ENCODE data around the gene ATG10. TPM values are rescaled to one million over a fixed set of nuclear protein-coding genes. Genes with fewer than 3 reads are reported as not detected.

ATG10 gene
- total and polyA plus RNA-seq, 2 donors: 10.4 to 12.7 TPM

GRCh38 chr5:82074950-82075349 lies 103.1 kb downstream of the ATG10 start:
- Histone ChIP-seq H3K27ac (ENCODE audit: low read depth in 1 of 2, low read length in 1 of 2) (no peak overlapping the region), H3K4me1 (ENCODE audit: control insufficient read depth in 2 of 2, insufficient read depth in 2 of 2, low read length in 2 of 2) (no peaks in the 10 kb centered on the region), H3K27me3 (ENCODE audit: control insufficient read depth in 2 of 2, insufficient read depth in 1 of 2, low read length in 1 of 2) (no peaks in the 10 kb centered on the region), H3K4me3 (ENCODE audit: low read length in 2 of 2) (no peak overlapping the region), H3K9me3 (ENCODE audit: control insufficient read depth in 2 of 2, insufficient read depth in 1 of 2, low read length in 1 of 2) (no peaks in the 10 kb centered on the region), H3K36me3 (ENCODE audit: control insufficient read depth in 2 of 2, insufficient read depth in 2 of 2, low read length in 1 of 2) (peaks cover 0 to 5% of the 10 kb centered on the region in 2 donors)
- WGBS: 94% methylated on average over 2 of the region's 2 CpGs
- DNase-seq (ENCODE audit: low read depth in 6 of 9, low spot score in 9 of 9): no peak

- Histone ChIP-seq H3K4me1 (ENCODE audit: control insufficient read depth in 2 of 2, insufficient read depth in 2 of 2, low read length in 2 of 2) (no peaks in the 10 kb centered on the region), H3K27me3 (ENCODE audit: control insufficient read depth in 2 of 2, insufficient read depth in 1 of 2, low read length in 1 of 2) (no peaks in the 10 kb centered on the region), H3K4me3 (ENCODE audit: low read length in 2 of 2) (no peak overlapping the region), H3K36me3 (ENCODE audit: control insufficient read depth in 2 of 2, insufficient read depth in 2 of 2, low read length in 1 of 2) (no peaks in the 10 kb centered on the region), H3K9me3 (ENCODE audit: control insufficient read depth in 2 of 2, insufficient read depth in 1 of 2, low read length in 1 of 2) (no peaks in the 10 kb centered on the region), H3K27ac (ENCODE audit: low read depth in 1 of 2, low read length in 1 of 2) (no peak overlapping the region)
- no peak for DNase-seq (ENCODE audit: low read depth in 6 of 9, low spot score in 9 of 9)
- 97% methylated on average over 5 of the region's 5 CpGs for WGBS
Measured at GRCh38 chr5:82077496-82077895, 105.7 kb downstream of the ATG10 start.

DNA sequence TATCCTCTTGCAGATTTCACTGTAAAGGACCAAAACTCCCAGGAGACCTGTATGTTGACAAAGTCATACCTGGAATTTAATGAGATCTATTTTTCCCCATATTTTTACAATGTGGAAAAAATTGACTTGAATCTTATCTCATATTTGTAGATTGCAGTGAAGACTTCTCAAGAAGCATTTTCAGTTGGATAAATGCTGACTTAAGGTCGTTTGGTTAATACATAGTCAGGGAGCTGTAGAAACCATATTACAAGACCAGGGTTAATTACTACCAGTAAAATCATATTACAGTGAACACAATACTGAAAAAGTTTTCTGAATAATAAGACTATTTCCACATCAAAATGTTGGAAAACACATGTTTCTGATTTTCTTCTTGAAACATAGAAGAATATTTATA lies 119.8 kb downstream of the ATG10 start:
- H3K4me1 ChIP-seq (ENCODE audit: control insufficient read depth in 2 of 2, insufficient read depth in 2 of 2, low read length in 2 of 2): no peaks in the 10 kb centered on the region
- no peak for DNase-seq (ENCODE audit: low read depth in 6 of 9, low spot score in 9 of 9)
- H3K9me3 ChIP-seq (ENCODE audit: control insufficient read depth in 2 of 2, insufficient read depth in 1 of 2, low read length in 1 of 2): peaks cover 0 to 1% of the 10 kb centered on the region in 2 donors
- WGBS: 95% methylated on average over 1 of the region's 1 CpG
- H3K27me3 ChIP-seq (ENCODE audit: control insufficient read depth in 2 of 2, insufficient read depth in 1 of 2, low read length in 1 of 2): no peaks in the 10 kb centered on the region
- no peak overlapping the region for H3K4me3 ChIP-seq (ENCODE audit: low read length in 2 of 2)
- no peak overlapping the region for H3K27ac ChIP-seq (ENCODE audit: low read depth in 1 of 2, low read length in 1 of 2)
- no peaks in the 10 kb centered on the region for H3K36me3 ChIP-seq (ENCODE audit: control insufficient read depth in 2 of 2, insufficient read depth in 2 of 2, low read length in 1 of 2)

- Histone ChIP-seq H3K4me1 (ENCODE audit: control insufficient read depth in 2 of 2, insufficient read depth in 2 of 2, low read length in 2 of 2) (no peaks in the 10 kb centered on the region), H3K27me3 (ENCODE audit: control insufficient read depth in 2 of 2, insufficient read depth in 1 of 2, low read length in 1 of 2) (no peaks in the 10 kb centered on the region), H3K4me3 (ENCODE audit: low read length in 2 of 2) (no peak overlapping the region), H3K36me3 (ENCODE audit: control insufficient read depth in 2 of 2, insufficient read depth in 2 of 2, low read length in 1 of 2) (no peaks in the 10 kb centered on the region), H3K9me3 (ENCODE audit: control insufficient read depth in 2 of 2, insufficient read depth in 1 of 2, low read length in 1 of 2) (peaks cover 0 to 1% of the 10 kb centered on the region in 2 donors), H3K27ac (ENCODE audit: low read depth in 1 of 2, low read length in 1 of 2) (no peak overlapping the region)
- 95% methylated on average over 2 of the region's 2 CpGs for WGBS
- no peak for DNase-seq (ENCODE audit: low read depth in 6 of 9, low spot score in 9 of 9)
Measured at GRCh38 chr5:82095536-82095935, 123.7 kb downstream of the ATG10 start.

DNA sequence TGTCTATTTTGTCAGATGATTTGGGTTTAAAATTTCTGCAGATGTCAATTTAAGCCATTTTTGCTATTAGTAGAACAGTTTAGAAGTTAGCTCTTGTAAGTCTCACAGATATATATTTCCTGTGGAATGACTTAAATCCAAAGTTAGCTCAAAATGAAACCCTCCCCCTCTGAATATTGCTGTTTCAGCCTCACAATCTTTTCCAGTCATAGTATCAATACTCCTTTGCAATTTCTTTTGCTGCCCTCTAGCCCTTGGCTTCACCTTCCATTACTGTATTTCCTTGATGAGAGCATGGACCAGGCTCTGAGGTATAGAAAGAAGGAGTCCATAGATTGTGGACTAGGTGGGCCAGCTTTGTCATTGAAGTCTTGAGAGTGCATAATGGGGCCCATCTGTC lies 124.4 kb downstream of the ATG10 start:
- H3K36me3 ChIP-seq (ENCODE audit: control insufficient read depth in 2 of 2, insufficient read depth in 2 of 2, low read length in 1 of 2): no peaks in the 10 kb centered on the region
- no peak overlapping the region for H3K4me3 ChIP-seq (ENCODE audit: low read length in 2 of 2)
- no peaks in the 10 kb centered on the region for H3K27me3 ChIP-seq (ENCODE audit: control insufficient read depth in 2 of 2, insufficient read depth in 1 of 2, low read length in 1 of 2)
- DNase-seq (ENCODE audit: low read depth in 6 of 9, low spot score in 9 of 9): no peak
- peaks cover 0 to 1% of the 10 kb centered on the region in 2 donors for H3K9me3 ChIP-seq (ENCODE audit: control insufficient read depth in 2 of 2, insufficient read depth in 1 of 2, low read length in 1 of 2)
- H3K27ac ChIP-seq (ENCODE audit: low read depth in 1 of 2, low read length in 1 of 2): no peak overlapping the region
- no peaks in the 10 kb centered on the region for H3K4me1 ChIP-seq (ENCODE audit: control insufficient read depth in 2 of 2, insufficient read depth in 2 of 2, low read length in 2 of 2)

DNA sequence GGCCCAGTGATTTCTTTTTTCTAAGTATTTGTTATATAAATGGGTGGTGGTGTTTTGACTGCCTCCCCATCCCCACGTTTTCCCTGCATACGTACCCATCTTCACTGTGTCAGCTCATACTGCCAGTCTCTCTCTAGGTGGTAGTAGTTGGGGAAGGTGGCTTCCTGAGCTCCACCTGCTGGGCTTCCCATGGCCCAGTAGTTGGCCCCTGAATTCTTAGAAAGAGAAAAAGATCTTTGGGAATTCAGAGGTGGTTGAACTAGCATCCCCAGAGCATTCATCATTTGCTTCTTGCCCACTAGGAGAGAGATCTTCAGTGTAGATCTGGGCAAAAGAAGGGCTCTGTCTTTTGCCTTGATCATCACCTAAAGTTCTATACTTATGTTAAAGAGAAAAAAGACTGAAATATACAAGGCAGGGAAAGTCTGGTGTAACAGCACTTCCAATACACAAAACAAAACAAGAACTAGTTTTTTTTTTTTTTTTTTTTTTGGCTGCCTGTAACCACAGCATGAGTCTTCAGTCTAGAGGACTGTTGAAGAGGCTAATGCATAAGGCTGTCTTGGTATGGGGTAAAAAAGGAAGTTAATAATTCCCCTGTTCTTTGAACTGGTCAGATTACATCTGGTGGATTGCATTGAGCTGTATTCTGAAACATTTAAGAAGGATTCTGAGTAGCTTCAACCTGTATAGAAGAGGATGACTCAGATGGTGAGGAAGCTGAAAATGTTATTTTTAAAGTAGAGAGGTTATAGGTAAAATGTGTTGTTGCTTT lies 128.7 kb downstream of the ATG10 start:
- Histone ChIP-seq H3K4me3 (ENCODE audit: low read length in 2 of 2) (no peak overlapping the region), H3K9me3 (ENCODE audit: control insufficient read depth in 2 of 2, insufficient read depth in 1 of 2, low read length in 1 of 2) (no peaks in the 10 kb centered on the region), H3K27ac (ENCODE audit: low read depth in 1 of 2, low read length in 1 of 2) (no peak overlapping the region), H3K36me3 (ENCODE audit: control insufficient read depth in 2 of 2, insufficient read depth in 2 of 2, low read length in 1 of 2) (no peaks in the 10 kb centered on the region), H3K4me1 (ENCODE audit: control insufficient read depth in 2 of 2, insufficient read depth in 2 of 2, low read length in 2 of 2) (no peaks in the 10 kb centered on the region), H3K27me3 (ENCODE audit: control insufficient read depth in 2 of 2, insufficient read depth in 1 of 2, low read length in 1 of 2) (no peaks in the 10 kb centered on the region)
- DNase-seq (ENCODE audit: low read depth in 6 of 9, low spot score in 9 of 9): peak in 1 of 9 donors; percentile 33
- 95% methylated on average over 2 of the region's 2 CpGs for WGBS

- Histone ChIP-seq H3K9me3 (ENCODE audit: control insufficient read depth in 2 of 2, insufficient read depth in 1 of 2, low read length in 1 of 2) (no peaks in the 10 kb centered on the region), H3K27me3 (ENCODE audit: control insufficient read depth in 2 of 2, insufficient read depth in 1 of 2, low read length in 1 of 2) (no peaks in the 10 kb centered on the region), H3K27ac (ENCODE audit: low read depth in 1 of 2, low read length in 1 of 2) (no peak overlapping the region), H3K4me1 (ENCODE audit: control insufficient read depth in 2 of 2, insufficient read depth in 2 of 2, low read length in 2 of 2) (peaks cover 0 to 5% of the 10 kb centered on the region in 2 donors), H3K36me3 (ENCODE audit: control insufficient read depth in 2 of 2, insufficient read depth in 2 of 2, low read length in 1 of 2) (no peaks in the 10 kb centered on the region), H3K4me3 (ENCODE audit: low read length in 2 of 2) (no peak overlapping the region)
- peak in 1 of 9 donors; percentile 19 for DNase-seq (ENCODE audit: low read depth in 6 of 9, low spot score in 9 of 9)
- WGBS: 84% methylated on average over 4 of the region's 4 CpGs
Measured at GRCh38 chr5:82104872-82105271, 133.0 kb downstream of the ATG10 start.

DNA sequence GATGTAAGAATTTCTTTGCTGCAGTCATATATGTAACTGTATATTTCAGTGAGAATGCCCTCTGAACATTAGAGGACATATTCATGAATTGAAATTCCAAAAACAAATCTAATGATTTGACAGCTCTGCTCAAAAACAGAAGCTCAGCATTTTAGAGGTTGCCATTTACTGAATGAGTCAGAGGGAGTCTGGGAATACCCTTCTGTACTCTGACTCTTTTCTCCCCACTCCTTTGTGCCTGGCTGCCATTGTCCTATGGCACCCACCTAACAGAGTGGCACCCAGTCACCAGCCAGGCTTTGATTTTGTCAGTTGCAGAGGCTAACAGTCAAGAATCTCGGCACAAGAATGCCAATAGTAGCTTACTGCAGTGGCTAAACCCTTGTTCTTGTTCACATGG lies 133.6 kb downstream of the ATG10 start:
- no peaks in the 10 kb centered on the region for H3K36me3 ChIP-seq (ENCODE audit: control insufficient read depth in 2 of 2, insufficient read depth in 2 of 2, low read length in 1 of 2)
- peak overlapping the region in 1 of 2 donors; percentile 65 for H3K27ac ChIP-seq (ENCODE audit: low read depth in 1 of 2, low read length in 1 of 2)
- no peaks in the 10 kb centered on the region for H3K9me3 ChIP-seq (ENCODE audit: control insufficient read depth in 2 of 2, insufficient read depth in 1 of 2, low read length in 1 of 2)
- H3K27me3 ChIP-seq (ENCODE audit: control insufficient read depth in 2 of 2, insufficient read depth in 1 of 2, low read length in 1 of 2): no peaks in the 10 kb centered on the region
- no peak overlapping the region for H3K4me3 ChIP-seq (ENCODE audit: low read length in 2 of 2)
- peaks cover 0 to 5% of the 10 kb centered on the region in 2 donors for H3K4me1 ChIP-seq (ENCODE audit: control insufficient read depth in 2 of 2, insufficient read depth in 2 of 2, low read length in 2 of 2)
- no peak for DNase-seq (ENCODE audit: low read depth in 6 of 9, low spot score in 9 of 9)
- 96% methylated on average over 1 of the region's 1 CpG for WGBS

DNA sequence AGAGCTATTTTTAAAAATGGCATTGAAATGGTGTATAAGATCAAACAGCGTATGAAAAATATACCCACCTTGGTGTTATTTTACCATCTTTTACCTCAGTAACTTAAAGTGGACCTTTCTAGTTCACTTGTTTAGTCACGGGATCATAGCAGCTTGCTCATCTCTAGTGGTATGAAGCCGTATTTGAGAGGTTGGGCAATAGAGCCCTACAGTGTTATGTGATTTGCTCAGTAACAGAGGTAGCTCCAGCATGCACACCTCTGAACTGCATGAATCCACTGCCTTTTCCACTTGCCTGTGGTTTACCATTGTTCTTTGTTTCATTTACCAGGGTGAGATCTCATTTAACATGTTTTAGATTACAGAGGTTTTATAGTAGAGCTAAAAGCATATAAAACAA lies 134.4 kb downstream of the ATG10 start:
- WGBS: 85% methylated on average over 3 of the region's 3 CpGs
- Histone ChIP-seq H3K27me3 (ENCODE audit: control insufficient read depth in 2 of 2, insufficient read depth in 1 of 2, low read length in 1 of 2) (no peaks in the 10 kb centered on the region), H3K4me3 (ENCODE audit: low read length in 2 of 2) (no peak overlapping the region), H3K36me3 (ENCODE audit: control insufficient read depth in 2 of 2, insufficient read depth in 2 of 2, low read length in 1 of 2) (no peaks in the 10 kb centered on the region), H3K27ac (ENCODE audit: low read depth in 1 of 2, low read length in 1 of 2) (peak overlapping the region in 1 of 2 donors; percentile 2), H3K4me1 (ENCODE audit: control insufficient read depth in 2 of 2, insufficient read depth in 2 of 2, low read length in 2 of 2) (peaks cover 0 to 5% of the 10 kb centered on the region in 2 donors), H3K9me3 (ENCODE audit: control insufficient read depth in 2 of 2, insufficient read depth in 1 of 2, low read length in 1 of 2) (no peaks in the 10 kb centered on the region)
- peak in 2 of 9 donors; percentile 14 to 47 for DNase-seq (ENCODE audit: low read depth in 6 of 9, low spot score in 9 of 9)

Data from thymus (tissue), 11 donors.